Neural progenitor cell (in vitro differentiated cells): ENCODE data around the gene FRYL. TPM values are rescaled to one million over a fixed set of nuclear protein-coding genes. Genes with fewer than 3 reads are reported as not detected.

ENCODE experiments used
- DNase-seq: peaks from one replicate; pipeline ENCODE4 v3.0.0-alpha.2; 2016; ENCODE audit warnings: low spot score
- H2AFZ ChIP-seq: fragments of 200-600 bp; sonication (generic); replicated peaks from 2 replicates; pipeline ENCODE4 v1.6.1; 2016; ENCODE audit warnings: antibody characterized with exemption
- H3F3A ChIP-seq: fragments of 200-600 bp; sonication (generic); 2 replicates; pipeline ENCODE4 v1.6.1; 2016; ENCODE audit warnings: antibody characterized with exemption, low read depth
- H3K27ac ChIP-seq: fragments of 200-600 bp; sonication (generic); 2 replicates; pipeline ENCODE4 v1.5.1; 2016; ENCODE audit warnings: mild to moderate bottlenecking
- H3K27me3 ChIP-seq: fragments of 200-600 bp; sonication (generic); 2 replicates; pipeline ENCODE4 v1.6.1; 2016; ENCODE audit warnings: mild to moderate bottlenecking, moderate library complexity
- H3K36me3 ChIP-seq: fragments of 200-600 bp; sonication (generic); 2 replicates; pipeline ENCODE4 v1.5.1; 2016
- H3K4me1 ChIP-seq: fragments of 200-600 bp; sonication (generic); 2 replicates; pipeline ENCODE4 v1.6.1; 2016; ENCODE audit warnings: mixed run types
- H3K4me2 ChIP-seq: fragments of 200-600 bp; sonication (generic); 2 replicates; pipeline ENCODE4 v1.6.1; 2016
- H3K4me3 ChIP-seq: fragments of 200-600 bp; sonication (generic); 2 replicates; pipeline ENCODE4 v1.5.1; 2016
- H3K79me2 ChIP-seq: fragments of 200-600 bp; sonication (generic); 2 replicates; pipeline ENCODE4 v1.6.1; 2016; ENCODE audit warnings: low read depth
- H3K9ac ChIP-seq: fragments of 200-600 bp; sonication (generic); 2 replicates; pipeline ENCODE4 v1.6.1; 2016
- H3K9me3 ChIP-seq: fragments of 200-600 bp; sonication (generic); 2 replicates; pipeline ENCODE4 v1.5.1; 2016; ENCODE audit warnings: low read depth
- H4K20me1 ChIP-seq: fragments of 200-600 bp; sonication (generic); 2 replicates; pipeline ENCODE4 v1.6.1; 2016; ENCODE audit warnings: low read depth
- H3K27ac Mint-ChIP-seq: 3 replicates; pipeline ENCODE4 v1.8.0; 2021; ENCODE audit warnings: mixed read lengths
- H3K27me3 Mint-ChIP-seq: 2 replicates; pipeline ENCODE4 v1.8.0; 2022; ENCODE audit warnings: low read depth, mild to moderate bottlenecking, inconsistent platforms, moderate library complexity, mixed read lengths; ENCODE audit not compliant: insufficient read depth
- H3K36me3 Mint-ChIP-seq: 3 replicates; pipeline ENCODE4 v1.8.0; 2021; ENCODE audit warnings: mixed read lengths
- H3K4me1 Mint-ChIP-seq: 3 replicates; pipeline ENCODE4 v1.8.0; 2021; ENCODE audit warnings: mixed read lengths
- H3K4me3 Mint-ChIP-seq: 3 replicates; pipeline ENCODE4 v1.8.0; 2021; ENCODE audit warnings: mild to moderate bottlenecking, moderate library complexity, mixed read lengths
- H3K9me3 Mint-ChIP-seq: 3 replicates; pipeline ENCODE4 v1.8.0; 2020; ENCODE audit warnings: mixed read lengths
- EZH2 ChIP-seq: fragments of 200-600 bp; sonication (generic); IDR thresholded peaks from 2 replicates; pipeline ENCODE4 v1.6.1; 2017; ENCODE audit warnings: antibody characterized with exemption, mild to moderate bottlenecking, moderate library complexity
- EZH2phosphoT487 ChIP-seq: fragments of 200-600 bp; sonication (generic); IDR thresholded peaks from 2 replicates; pipeline ENCODE4 v1.6.1; 2017; ENCODE audit warnings: antibody characterized with exemption
- total RNA-seq: library from RNA; depleted of rRNA; stranded (reverse); fragments of >200 nt; gene quantifications from 2 replicates; pipeline ENCODE4 v1.2.3, GENCODE V29; 2015; ENCODE audit warnings: low replicate concordance
- TF ChIP-seq, protein P1 (sequence below): fragments of 200-600 bp; sonication (generic); IDR thresholded peaks from 2 replicates; pipeline ENCODE4 v1.5.1; 2017; ENCODE audit warnings: antibody characterized with exemption, mild to moderate bottlenecking

FRYL gene
- total RNA-seq, 1 donor from 2014 or later = 70.5 TPM

DNA sequence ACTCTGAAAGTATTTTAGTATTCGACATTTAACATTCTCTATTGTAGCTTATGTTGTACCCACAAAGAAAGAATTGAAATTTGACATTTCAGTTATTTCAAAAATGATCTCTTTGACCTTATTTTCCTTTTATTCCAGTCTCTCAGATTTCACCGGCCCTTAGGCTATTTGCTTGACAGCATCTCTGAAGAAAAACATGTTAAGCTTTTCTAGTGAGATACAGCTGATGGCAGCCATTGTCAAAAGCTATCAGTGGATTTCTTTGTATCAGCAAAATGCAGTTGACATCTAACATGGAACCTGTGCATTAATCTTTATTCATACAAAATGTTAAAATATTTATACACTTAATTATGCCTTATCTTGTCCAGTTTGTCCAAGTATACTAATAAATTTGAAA is 273.4 kb downstream of the FRYL start:
- Histone ChIP-seq H3K9ac (no peak overlapping the region), H3K9me3 (no peaks in the 10 kb centered on the region), H3K4me2 (no peak overlapping the region), H3K4me1 (no peaks in the 10 kb centered on the region), H2AFZ (no peak overlapping the region), H4K20me1 (no peaks in the 10 kb centered on the region), H3F3A (no peaks in the 10 kb centered on the region), H3K79me2 (no peaks in the 10 kb centered on the region), H3K36me3 (peaks cover 8% of the 10 kb centered on the region), H3K4me3 (no peak overlapping the region), H3K27me3 (no peaks in the 10 kb centered on the region), H3K27ac (no peak overlapping the region)
- no peaks in the 10 kb centered on the region for H3K27me3 Mint-ChIP-seq
- H3K4me3 Mint-ChIP-seq = no peak overlapping the region
- H3K36me3 Mint-ChIP-seq = peaks cover 23% of the 10 kb centered on the region
- H3K4me1 Mint-ChIP-seq = no peaks in the 10 kb centered on the region
- TF ChIP-seq EZH2 (no peak), EZH2phosphoT487 (no peak)
- TF ChIP-seq, protein P1, sequence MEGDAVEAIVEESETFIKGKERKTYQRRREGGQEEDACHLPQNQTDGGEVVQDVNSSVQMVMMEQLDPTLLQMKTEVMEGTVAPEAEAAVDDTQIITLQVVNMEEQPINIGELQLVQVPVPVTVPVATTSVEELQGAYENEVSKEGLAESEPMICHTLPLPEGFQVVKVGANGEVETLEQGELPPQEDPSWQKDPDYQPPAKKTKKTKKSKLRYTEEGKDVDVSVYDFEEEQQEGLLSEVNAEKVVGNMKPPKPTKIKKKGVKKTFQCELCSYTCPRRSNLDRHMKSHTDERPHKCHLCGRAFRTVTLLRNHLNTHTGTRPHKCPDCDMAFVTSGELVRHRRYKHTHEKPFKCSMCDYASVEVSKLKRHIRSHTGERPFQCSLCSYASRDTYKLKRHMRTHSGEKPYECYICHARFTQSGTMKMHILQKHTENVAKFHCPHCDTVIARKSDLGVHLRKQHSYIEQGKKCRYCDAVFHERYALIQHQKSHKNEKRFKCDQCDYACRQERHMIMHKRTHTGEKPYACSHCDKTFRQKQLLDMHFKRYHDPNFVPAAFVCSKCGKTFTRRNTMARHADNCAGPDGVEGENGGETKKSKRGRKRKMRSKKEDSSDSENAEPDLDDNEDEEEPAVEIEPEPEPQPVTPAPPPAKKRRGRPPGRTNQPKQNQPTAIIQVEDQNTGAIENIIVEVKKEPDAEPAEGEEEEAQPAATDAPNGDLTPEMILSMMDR = no peak
- no peak for DNase-seq
- no peaks in the 10 kb centered on the region for H3K9me3 Mint-ChIP-seq
- H3K27ac Mint-ChIP-seq = no peak overlapping the region

DNA sequence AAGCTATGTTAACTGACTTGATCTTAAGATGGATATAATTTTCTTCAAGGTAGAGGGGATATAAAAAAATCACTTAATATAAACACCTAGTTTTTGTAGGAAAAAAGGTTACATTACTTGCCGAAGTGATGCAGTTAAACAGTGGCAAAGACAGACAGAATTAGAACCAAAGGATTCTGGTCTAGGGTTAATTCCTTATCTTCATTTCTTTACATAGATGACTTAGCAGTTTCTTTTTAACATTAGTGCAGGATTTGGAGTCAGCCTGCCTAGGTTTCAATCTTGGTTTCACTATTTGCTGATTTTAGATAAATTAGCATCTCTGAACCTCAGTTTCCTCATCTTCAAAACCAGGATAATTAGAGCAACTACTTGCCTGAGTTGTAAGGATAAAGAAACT is 275.7 kb downstream of the FRYL start:
- Mint-ChIP-seq H3K36me3 (peaks cover 20% of the 10 kb centered on the region), H3K4me3 (no peak overlapping the region), H3K27ac (no peak overlapping the region), H3K27me3 (no peaks in the 10 kb centered on the region), H3K4me1 (no peaks in the 10 kb centered on the region), H3K9me3 (no peaks in the 10 kb centered on the region)
- Histone ChIP-seq H3K9me3 (no peaks in the 10 kb centered on the region), H3K4me3 (no peak overlapping the region), H3K4me2 (no peak overlapping the region), H3K9ac (no peak overlapping the region), H2AFZ (no peak overlapping the region), H3K27me3 (no peaks in the 10 kb centered on the region), H3F3A (no peaks in the 10 kb centered on the region), H3K36me3 (peaks cover 18% of the 10 kb centered on the region), H3K27ac (no peak overlapping the region), H4K20me1 (no peaks in the 10 kb centered on the region), H3K79me2 (no peaks in the 10 kb centered on the region), H3K4me1 (no peaks in the 10 kb centered on the region)
- no peak for DNase-seq
- TF ChIP-seq, protein P1 = no peak
- TF ChIP-seq EZH2 (no peak), EZH2phosphoT487 (no peak)

DNA sequence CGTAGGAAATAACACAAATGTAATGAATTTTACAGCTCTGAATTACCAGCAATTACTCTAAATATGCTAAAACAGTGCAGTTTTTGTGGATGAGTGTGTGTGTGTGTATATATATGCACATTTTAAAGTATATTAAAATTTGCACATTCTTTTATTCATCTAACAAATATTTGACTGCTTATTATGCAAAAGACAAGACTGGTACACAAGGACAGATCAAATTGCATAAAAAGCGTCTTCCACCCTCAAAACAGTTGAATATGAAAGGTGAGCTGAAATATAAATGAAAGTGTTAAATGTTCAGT is 276.1 kb downstream of the FRYL start:
- Mint-ChIP-seq H3K27ac (no peak overlapping the region), H3K9me3 (no peaks in the 10 kb centered on the region), H3K36me3 (peaks cover 18% of the 10 kb centered on the region), H3K4me3 (no peak overlapping the region), H3K27me3 (no peaks in the 10 kb centered on the region), H3K4me1 (no peaks in the 10 kb centered on the region)
- TF ChIP-seq EZH2phosphoT487 (no peak), EZH2 (no peak)
- TF ChIP-seq, protein P1 = no peak
- Histone ChIP-seq H3K36me3 (peaks cover 18% of the 10 kb centered on the region), H3K4me1 (peaks cover 3% of the 10 kb centered on the region), H3K79me2 (no peaks in the 10 kb centered on the region), H3K9ac (no peak overlapping the region), H3K27ac (no peak overlapping the region), H3K9me3 (no peaks in the 10 kb centered on the region), H3K4me3 (no peak overlapping the region), H3F3A (no peaks in the 10 kb centered on the region), H3K27me3 (no peaks in the 10 kb centered on the region), H3K4me2 (no peak overlapping the region), H4K20me1 (no peaks in the 10 kb centered on the region), H2AFZ (no peak overlapping the region)
- no peak for DNase-seq
